ENCODE results near the gene FSCN2. TPM values are rescaled to one million over a fixed set of nuclear protein-coding genes. Genes with fewer than 3 reads are reported as not detected.

The FSCN2 gene
- total and polyA plus RNA-seq, 2 of the 4 experiments (the other 2 are of a cell fraction): 0.18 to 0.84 TPM

GRCh38 chr17:81491761-81492160 is 36.4 kb upstream of the FSCN2 start:
- H2AK5ac ChIP-seq (ENCODE audit: low read depth, low read length): no peak overlapping the region
- peaks cover 20% of the 10 kb centered on the region for H3K27me3 ChIP-seq (ENCODE audit: control insufficient read depth, insufficient read depth, low read length)
- no peak overlapping the region for H3K4ac ChIP-seq (ENCODE audit: low read depth, low read length)
- dilution Hi-C loops (cut with HindIII; ENCODE audit: low sequenced_read_pairs, unreplicated experiment): no loop called here
- H4K20me1 ChIP-seq (ENCODE audit: insufficient read depth, low read length): no peaks in the 10 kb centered on the region
- no peak overlapping the region for H4K8ac ChIP-seq (ENCODE audit: low read depth in 2 of 2, low read length in 2 of 2)
- H3K23ac ChIP-seq (ENCODE audit: low read depth, low read length): no peak overlapping the region
- H3K56ac ChIP-seq (ENCODE audit: extremely low read depth, insufficient read depth, low read length): no peak overlapping the region
- peaks cover 2 to 3% of the 10 kb centered on the region in 2 experiments; a peak in 2 of 4 replicates for H3K79me1 ChIP-seq (ENCODE audit: low read depth in 1 of 2, low read length in 2 of 2)
- H3K9me3 ChIP-seq (ENCODE audit: control insufficient read depth, insufficient read depth, low read length): no peaks in the 10 kb centered on the region
- CTCF ChIA-PET: no interaction called here
- intact Hi-C loops (cut with micrococcal nuclease): no loop called here
- in situ Hi-C loops (cut with MboI; ENCODE audit: low sequenced_read_pairs): no loop called here
- 20% methylated on average over 1 of the region's 5 CpGs; no CpG with 5 or more reads in 1 of the 2 experiments for whole genome bisulfite sequencing, 2 experiments (ENCODE audit: extremely low coverage in 2 of 2, insufficient read length in 1 of 2)
- H2BK5ac ChIP-seq (ENCODE audit: low read depth, low read length, poor library complexity, severe bottlenecking): no peak overlapping the region
- no peak overlapping the region for H2BK120ac ChIP-seq (ENCODE audit: low read depth, low read length)
- no peaks in the 10 kb centered on the region for H3K36me3 ChIP-seq (ENCODE audit: control insufficient read depth, insufficient read depth, low read length)
- POLR2A ChIA-PET (ENCODE audit: unreplicated experiment): interaction anchor here (0.6 to 1.2 kb wide), 2 partner anchors 20 to 357 kb away, joined by 4 to 6 read pairs; no protein-coding TSS in a partner anchor
- TF ChIP-seq RAD21 (IDR thresholded peaks at IDR 0.05; ENCODE audit: low read length) (no peak), CTCF (conservative IDR thresholded peaks at IDR 0.05; ENCODE audit: low read depth, low read length) (no peak), RFX5 (IDR thresholded peaks at IDR 0.05; ENCODE audit: low read depth, low read length) (no peak), CEBPB (IDR thresholded peaks at IDR 0.05; ENCODE audit: low read depth, low read length) (no peak), FOS (IDR thresholded peaks at IDR 0.05; ENCODE audit: low read depth, low read length) (no peak), MAFK (IDR thresholded peaks at IDR 0.05; ENCODE audit: low read depth, low read length) (no peak), CHD1 (IDR thresholded peaks at IDR 0.05; ENCODE audit: low read depth, low read length) (no peak), USF2 (IDR thresholded peaks at IDR 0.05; ENCODE audit: low read depth, low read length) (no peak), RCOR1 (IDR thresholded peaks at IDR 0.05; ENCODE audit: insufficient replicate concordance, low read length) (no peak), MAZ (IDR thresholded peaks at IDR 0.05; ENCODE audit: borderline replicate concordance, low read depth, low read length) (no peak), BHLHE40 (IDR thresholded peaks at IDR 0.05; ENCODE audit: low read depth, low read length) (no peak), NFE2L2 (IDR thresholded peaks at IDR 0.05; ENCODE audit: low read depth, low read length) (no peak), ELK1 (IDR thresholded peaks at IDR 0.05; ENCODE audit: borderline replicate concordance, low read depth, low read length) (no peak)
- ATAC-seq (ENCODE audit: low read depth) (no peak), DNase-seq (no peak)
- no peak overlapping the region for H4K91ac ChIP-seq (ENCODE audit: insufficient read depth, low read depth, low read length)
- H2BK15ac ChIP-seq (ENCODE audit: low read depth, low read length): no peak overlapping the region
- H3K18ac ChIP-seq (ENCODE audit: low read depth, low read length): no peak overlapping the region
- peaks cover 4% of the 10 kb centered on the region; the same call in 1 of the 2 replicates for H3K4me1 ChIP-seq (ENCODE audit: control insufficient read depth, insufficient read depth, low read length)
- no peak overlapping the region for H3K4me2 ChIP-seq (ENCODE audit: low read depth, low read length)
- H2BK20ac ChIP-seq (ENCODE audit: low read depth, low read length): no peak overlapping the region
- H2AFZ ChIP-seq (replicated peaks; ENCODE audit: low read length, poor library complexity): no peak overlapping the region
- H3K14ac ChIP-seq (replicated peaks; ENCODE audit: low read depth, low read length): no peak overlapping the region
- H3K27ac ChIP-seq (ENCODE audit: insufficient read depth, low read length): no peak overlapping the region
- H2AK9ac ChIP-seq (replicated peaks; ENCODE audit: low read depth, low read length, poor library complexity): no peak overlapping the region
- no peak overlapping the region for H3K4me3 ChIP-seq (ENCODE audit: insufficient read depth, low read depth, low read length)
- no peak overlapping the region for H4K5ac ChIP-seq (ENCODE audit: low read depth, low read length)
- H3K9ac ChIP-seq (ENCODE audit: low read depth, low read length): no peak overlapping the region
- H3K9me1 ChIP-seq (ENCODE audit: insufficient read depth, low read length): peaks cover 2% of the 10 kb centered on the region
- BruUV-seq (replicated peaks): no TSS peak

Measured in IMR-90 (cell line).